ENCODE data around the gene ELFN2.

The ELFN2 gene

DNA sequence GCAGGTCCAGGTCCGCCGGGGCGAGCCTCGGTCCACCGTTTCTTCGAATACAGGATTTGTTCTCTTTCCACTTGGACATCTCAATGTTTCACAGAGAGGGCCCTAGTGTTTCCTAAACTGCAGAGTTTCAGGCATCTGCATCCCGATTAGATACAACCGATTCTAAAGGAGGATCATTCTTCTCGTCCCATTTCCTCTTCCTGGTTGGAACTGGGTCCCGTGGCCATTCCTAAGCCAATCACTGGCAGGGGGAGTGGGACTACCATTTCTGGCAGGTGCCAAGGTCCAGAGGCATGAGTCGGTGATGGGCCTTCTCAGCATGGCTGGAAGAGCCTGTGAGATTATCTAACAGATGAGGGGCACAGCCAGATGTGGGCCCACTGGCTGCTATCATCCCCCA, 68.9 kb downstream of the ELFN2 start:
- DNase-seq (ENCODE audit: low read depth in 2 of 2) = no peak

DNA sequence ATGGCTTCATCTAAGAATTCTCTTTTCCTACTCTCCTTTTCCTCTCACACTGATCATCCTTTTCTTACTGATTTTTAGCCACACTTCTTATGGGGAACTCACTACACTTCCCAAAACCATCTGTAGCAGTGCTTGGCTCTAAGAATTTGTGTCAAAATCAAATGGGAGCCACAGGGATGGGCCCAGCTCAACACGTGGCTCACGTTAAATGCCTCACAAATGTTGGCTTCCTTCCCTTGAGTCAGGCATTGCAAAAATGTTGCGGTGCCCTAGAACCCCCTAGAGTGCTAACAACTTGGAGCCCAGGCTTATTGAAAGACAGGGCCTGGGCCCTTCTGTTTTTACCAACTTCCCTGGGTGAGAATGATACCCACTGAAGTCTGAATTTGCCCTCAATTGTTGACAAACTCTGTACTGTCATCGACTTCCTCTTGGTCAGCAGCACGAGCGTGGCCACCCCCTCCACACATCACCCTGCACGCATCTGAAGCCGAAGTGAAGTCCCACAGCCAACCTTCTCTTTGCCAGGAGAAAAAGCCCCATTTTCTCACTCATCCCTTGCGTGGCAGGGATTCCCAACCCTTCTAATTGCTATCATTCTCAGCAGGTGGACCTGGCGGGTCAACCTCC, 69.7 kb downstream of the ELFN2 start:
- no peak for DNase-seq (ENCODE audit: low read depth in 2 of 2)

GRCh38 chr22:37356922-37357321, 70.4 kb downstream of the ELFN2 start:
- no peak for DNase-seq (ENCODE audit: low read depth in 2 of 2)

DNA sequence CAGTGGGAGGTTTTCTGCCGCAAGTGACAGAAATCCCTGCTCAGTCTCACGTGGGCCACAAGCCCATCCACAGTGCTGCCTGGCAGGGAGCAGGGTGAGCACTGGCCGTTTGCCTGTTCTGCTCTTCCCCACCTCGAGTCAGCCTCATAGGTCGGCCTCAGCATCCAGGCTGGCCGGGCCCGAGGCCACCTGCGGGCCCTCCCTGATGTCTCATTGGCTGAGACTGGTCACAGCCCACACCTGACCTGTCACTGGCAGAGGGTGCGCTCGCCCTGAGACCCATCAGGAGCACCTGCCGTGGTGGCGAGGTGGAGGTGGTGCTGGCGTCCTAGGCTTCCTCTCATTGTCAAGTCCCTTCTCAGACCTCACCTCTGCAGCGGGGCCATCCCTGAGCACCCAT, 72.1 kb downstream of the ELFN2 start:
- DNase-seq (ENCODE audit: low read depth in 2 of 2) = no peak

- DNase-seq (ENCODE audit: low read depth in 2 of 2) = no peak
These were observed 72.6 kb downstream of the ELFN2 start for GRCh38 chr22:37354670-37355069.

DNA sequence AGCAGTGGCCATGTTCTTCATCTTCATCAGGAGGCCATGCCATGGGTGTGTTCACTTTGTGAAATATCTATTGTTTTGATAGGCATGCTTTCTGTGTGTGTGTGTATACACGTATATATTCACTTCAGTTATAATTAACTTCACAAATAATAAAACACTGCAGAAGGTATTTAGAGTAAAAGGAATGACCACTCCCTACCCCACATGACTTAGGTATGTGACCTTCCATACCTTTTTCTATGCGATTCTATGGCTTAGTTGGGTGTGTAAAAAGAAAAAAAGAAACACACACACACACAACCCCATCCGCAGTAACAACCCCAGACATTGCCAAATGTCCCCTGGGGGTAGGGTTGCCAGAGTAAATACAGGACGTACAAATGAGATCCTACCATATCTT, 73.0 kb downstream of the ELFN2 start:
- no peak for DNase-seq (ENCODE audit: low read depth in 2 of 2)

DNA sequence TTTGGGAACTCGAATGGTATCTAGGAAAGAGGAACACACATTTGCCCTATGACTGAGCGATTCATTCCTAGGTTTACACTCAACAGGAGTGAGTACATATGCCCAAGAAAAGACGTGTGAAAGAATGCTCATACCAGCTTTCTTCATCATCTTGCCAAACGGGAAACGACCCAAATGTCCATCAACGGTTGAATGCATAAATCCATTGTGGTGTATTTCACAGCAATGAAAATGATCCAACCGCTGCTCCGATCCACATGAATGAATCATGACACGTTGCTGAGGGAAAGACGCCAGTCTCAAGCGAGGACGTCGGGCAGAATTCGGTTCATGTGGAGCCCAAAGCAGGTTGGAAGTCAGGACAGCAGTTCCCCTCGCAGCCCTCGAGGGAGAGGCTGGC, 73.4 kb downstream of the ELFN2 start:
- no peak for DNase-seq (ENCODE audit: low read depth in 2 of 2)

GRCh38 chr22:37352481-37352880, 74.8 kb downstream of the ELFN2 start:
- DNase-seq (ENCODE audit: low read depth in 2 of 2) = no peak

DNA sequence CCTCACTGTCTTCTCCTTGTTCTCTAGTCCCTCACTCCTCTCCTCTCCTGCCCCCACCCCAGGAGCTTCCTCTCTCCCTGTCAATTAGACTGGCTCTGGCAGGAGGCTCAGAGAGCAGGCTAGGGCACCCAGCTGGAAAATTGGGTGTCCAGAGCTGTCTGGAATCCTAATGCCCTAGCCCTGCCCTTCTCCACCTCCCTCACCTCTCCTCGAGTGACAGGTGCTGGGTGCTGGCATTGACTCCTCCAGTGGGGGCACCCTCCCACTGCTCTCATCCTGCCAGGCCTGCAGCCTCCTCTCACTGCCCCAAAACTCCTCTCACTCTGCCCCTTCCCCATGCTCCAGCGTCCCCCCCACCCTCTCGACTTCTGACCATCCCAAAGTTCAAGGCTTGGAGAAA, 76.0 kb downstream of the ELFN2 start:
- no peak for DNase-seq (ENCODE audit: low read depth in 2 of 2)

DNA sequence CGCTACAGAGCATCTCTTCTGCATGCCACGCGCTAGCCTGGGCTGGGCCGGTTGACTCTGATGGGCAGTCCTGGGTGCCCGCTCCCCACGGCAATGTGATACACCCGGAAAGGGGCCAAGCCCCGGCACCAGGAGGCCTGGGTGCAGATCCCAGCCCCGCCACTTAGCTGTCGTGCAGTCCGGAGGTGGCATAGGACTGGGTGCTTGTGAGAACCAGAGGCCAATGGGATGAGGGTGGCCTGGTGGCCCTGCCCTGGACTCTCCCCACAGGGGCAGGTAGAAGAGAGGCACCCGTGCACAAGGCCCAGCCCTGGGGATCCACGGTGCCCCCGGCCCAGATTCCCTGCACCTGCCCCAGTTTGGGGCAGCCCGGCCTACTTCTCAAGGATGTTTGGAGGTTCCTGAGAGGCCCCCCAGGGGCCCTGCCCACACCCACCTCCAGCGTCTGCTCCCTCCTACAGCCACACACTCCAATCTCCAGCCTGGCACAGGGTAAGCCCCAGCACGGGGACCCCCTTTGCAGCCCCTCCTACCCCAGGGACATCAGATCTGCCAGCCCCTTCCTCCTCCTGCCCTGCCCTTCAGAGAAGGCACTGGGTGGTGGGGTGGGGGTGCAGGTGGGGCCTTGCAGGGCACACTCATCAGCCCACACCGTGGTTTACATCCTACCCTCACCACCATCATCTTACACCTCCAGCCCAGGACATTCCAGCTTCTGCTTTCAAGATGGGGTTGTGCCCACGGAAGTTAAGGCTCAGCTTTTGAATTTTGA, 78.0 kb downstream of the ELFN2 start:
- no peak for DNase-seq (ENCODE audit: low read depth in 2 of 2)

- DNase-seq (ENCODE audit: low read depth in 2 of 2) = no peak
These were observed 80.8 kb downstream of the ELFN2 start for GRCh38 chr22:37346505-37346895.

DNA sequence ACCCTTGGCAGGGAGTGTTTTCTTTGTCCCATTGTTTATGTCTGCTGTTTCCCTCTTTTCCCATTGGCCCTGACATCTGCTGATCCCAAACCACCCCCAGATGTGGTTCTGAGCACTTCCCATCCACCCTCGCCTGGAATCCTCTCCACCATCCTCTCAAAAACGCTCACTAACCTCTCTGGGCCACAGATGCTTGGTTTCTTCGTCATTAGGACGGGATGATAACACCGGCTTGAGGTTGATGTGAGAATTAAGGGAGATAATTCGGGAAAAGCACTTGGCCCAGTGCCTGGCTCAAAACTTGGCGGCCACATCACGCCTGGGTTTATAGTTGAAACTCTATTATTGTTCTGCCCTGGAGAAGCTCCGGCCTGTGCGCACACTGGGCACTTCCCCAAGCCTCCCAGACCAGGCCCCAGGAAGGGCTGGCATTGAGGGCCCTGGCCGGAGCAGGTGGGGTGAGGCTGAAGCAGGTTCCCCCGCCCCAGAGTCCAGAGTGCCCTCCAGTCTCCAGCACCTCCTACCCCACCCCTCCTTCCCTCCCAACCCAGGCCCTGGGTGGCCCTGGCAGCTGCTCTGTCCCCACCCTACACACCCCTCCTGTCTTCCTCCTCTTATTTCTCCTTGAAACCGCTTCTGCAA, 81.3 kb downstream of the ELFN2 start:
- DNase-seq (ENCODE audit: low read depth in 2 of 2) = no peak

GRCh38 chr22:37344735-37345449, 82.4 kb downstream of the ELFN2 start:
- no peak for DNase-seq (ENCODE audit: low read depth in 2 of 2)

DNA sequence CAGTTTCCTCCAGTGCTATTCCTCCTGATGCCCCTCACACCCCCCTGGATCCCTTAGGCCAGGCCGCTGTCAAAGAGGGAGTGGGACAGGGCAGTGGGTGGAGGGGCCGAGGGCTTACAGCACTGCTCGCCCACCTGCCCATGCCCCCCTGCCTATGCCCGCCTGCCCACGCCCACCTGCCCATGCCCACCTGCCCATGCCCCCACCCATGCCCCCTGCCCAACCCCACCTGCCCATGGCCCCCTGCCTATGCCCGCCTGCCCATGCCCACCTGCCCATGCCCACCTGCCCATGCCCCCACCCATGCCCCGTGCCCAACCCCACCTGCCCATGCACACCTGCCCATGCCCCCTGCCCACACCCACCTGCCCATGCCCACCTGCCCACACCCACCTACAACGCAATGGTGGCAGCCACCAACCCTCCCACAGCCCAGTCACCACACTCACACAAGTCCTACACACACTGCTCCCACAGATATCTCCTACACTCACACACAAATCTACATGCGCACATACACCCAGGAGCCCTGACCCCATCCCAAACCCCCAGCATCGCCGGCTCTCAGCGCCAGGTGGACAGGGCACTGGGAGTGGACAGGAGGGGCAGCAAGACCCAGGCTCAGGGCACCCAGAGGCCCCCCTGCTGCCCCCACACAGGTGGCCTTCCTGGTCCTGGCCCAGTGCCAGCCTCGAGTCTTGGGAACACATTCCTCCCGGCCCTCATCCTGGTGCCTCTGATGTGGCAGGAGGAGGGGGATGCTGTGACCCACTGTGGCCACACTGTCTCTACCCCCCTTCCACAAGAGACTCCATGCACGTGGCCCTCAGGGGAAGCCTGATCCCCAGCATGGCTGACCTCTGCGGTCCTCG, 83.2 kb downstream of the ELFN2 start:
- DNase-seq (ENCODE audit: low read depth in 2 of 2) = no peak

DNA sequence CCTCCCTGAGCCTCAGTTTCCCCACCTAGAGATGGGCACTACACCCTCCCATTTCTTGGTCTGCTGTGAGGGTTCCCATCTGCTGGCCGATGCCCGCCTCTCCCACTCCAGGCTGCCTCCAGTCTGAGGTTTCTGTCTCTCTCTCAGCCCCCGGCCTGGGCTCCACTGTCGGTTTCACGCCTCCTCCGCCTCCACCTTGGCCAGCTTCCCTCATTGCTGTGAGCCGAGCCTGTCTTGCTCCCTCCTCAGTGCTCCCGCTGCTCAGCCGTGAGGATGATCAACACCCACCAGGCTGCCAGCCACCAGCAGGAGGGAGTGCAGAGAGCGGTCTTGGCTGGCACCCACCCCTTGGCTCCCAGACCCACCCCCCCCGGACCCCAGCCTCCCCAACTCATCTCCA, 83.9 kb downstream of the ELFN2 start:
- no peak for DNase-seq (ENCODE audit: low read depth in 2 of 2)

DNA sequence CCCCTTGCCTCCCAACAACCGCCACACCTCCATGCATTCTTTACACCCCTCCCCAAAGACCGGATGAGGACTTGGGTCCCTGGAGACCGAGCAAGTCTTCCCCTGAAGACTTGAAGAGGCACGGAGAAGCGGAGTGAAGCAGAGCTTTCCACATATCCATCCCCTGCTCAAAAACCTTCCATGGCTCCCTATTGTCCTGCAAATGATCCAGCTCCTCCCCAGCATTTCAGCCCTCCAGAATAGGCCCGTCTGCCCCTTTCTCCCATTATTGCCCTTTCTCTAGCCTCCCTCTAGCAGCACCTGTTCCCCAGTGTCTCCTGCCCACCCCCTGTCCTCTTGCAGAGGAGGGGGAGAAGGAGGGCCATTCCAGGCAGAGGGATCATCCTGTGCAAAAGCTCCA, 85.2 kb downstream of the ELFN2 start:
- no peak for DNase-seq (ENCODE audit: low read depth in 2 of 2)

GRCh38 chr22:37340331-37341262, 86.7 kb downstream of the ELFN2 start:
- no peak for DNase-seq (ENCODE audit: low read depth in 2 of 2)

DNA sequence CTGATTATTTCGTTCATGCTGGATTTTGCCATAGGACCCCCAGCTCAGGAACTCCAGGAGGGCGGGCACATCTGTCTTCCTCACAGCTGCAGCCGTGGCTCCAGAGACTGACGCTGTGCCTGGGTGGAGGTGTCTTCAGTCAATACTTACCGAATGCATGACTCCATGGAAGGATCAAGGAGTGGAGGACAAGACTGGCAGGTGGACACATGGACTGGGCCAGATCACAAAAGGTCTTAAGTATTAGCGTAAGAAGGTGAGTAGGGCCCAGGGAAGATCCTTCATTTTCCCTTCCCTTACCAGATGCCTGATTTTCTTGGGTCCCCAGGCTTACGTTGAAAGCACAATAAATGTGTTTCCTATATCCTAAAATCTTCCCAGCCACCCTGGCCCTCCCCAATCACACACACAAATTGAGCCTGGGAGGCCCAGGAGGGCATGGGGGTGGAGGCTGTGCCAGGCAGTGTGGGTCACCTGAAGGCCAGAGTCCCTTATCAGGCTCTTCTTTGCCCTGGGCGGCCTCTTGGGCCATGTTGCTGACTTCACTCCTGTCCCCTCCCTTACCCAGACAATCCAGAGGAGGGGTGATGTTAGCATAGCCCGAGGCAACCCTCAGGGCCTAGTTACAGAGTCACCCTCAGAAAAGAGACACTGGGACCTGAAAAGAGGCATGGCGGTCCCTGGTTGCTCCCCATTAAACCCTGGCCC, 88.6 kb downstream of the ELFN2 start:
- no peak for DNase-seq (ENCODE audit: low read depth in 2 of 2)

- no peak for DNase-seq (ENCODE audit: low read depth in 2 of 2)
These were observed 89.9 kb downstream of the ELFN2 start for GRCh38 chr22:37337204-37337943.
